ENCODE results near the gene CHCHD3. TPM values are rescaled to one million over a fixed set of nuclear protein-coding genes. Genes with fewer than 3 reads are reported as not detected.

The CHCHD3 gene
- total RNA-seq, 1 donor from 2014 or later: 71.0 TPM

DNA sequence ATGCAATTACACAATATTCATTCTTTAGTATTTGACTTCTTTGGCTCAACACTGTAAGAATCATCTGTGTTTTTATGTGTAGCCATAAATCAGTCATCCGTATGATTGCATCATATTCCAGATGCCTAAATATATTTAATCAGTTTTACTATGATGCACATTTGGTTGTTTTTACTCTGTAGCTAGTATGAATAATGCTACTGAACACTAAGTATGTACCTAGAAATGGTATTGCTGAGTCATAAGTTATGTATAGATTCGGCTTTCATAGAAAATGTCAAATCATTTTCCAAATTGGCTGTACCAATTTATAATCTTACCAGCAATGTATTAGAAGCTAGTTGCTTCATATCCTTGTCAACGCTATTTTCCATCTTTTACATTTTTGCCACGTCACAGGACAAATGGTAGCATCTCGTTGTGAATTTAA is 308.3 kb downstream of the CHCHD3 start:
- Mint-ChIP-seq H3K4me3 (no peak overlapping the region), H3K27me3 (peaks cover 6% of the 10 kb centered on the region), H3K27ac (no peak overlapping the region), H3K36me3 (peaks cover 4% of the 10 kb centered on the region), H3K4me1 (ENCODE audit: unreplicated experiment) (no peaks in the 10 kb centered on the region), H3K9me3 (peaks cover 17% of the 10 kb centered on the region)
- TF ChIP-seq CTCF (conservative IDR thresholded peaks at IDR 0.05): no peak
- DNase-seq (ENCODE audit: extremely low spot score, unreplicated experiment): no peak

GRCh38 chr7:132771301-132771730 is 310.6 kb downstream of the CHCHD3 start:
- Mint-ChIP-seq H3K9me3 (peaks cover 12% of the 10 kb centered on the region), H3K4me3 (no peak overlapping the region), H3K27ac (no peak overlapping the region), H3K36me3 (no peaks in the 10 kb centered on the region), H3K27me3 (peaks cover 5% of the 10 kb centered on the region), H3K4me1 (ENCODE audit: unreplicated experiment) (no peaks in the 10 kb centered on the region)
- DNase-seq (ENCODE audit: extremely low spot score, unreplicated experiment): no peak
- TF ChIP-seq CTCF (conservative IDR thresholded peaks at IDR 0.05): no peak

DNA sequence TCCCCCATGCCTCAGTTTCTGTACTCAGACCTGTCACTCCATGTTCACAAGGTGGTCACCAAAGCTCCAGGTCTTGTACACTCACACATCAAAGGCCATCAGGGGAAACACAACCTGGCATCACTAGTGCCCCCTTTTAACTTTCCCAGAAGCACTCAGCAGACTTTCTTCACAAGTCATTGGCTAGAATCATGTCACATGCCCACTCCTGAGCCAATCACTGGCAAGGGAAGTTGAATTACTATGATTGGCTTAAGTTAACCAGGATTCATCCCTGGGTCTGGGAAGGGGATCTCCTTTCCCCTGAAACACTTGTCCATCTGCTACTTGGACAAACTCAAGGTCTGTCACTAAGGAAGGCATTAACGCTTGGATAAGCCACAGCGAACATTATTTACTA is 311.8 kb downstream of the CHCHD3 start:
- H3K36me3 Mint-ChIP-seq: no peaks in the 10 kb centered on the region
- no peak overlapping the region for H3K27ac Mint-ChIP-seq
- TF ChIP-seq CTCF (conservative IDR thresholded peaks at IDR 0.05): no peak
- no peak for DNase-seq (ENCODE audit: extremely low spot score, unreplicated experiment)
- peaks cover 5% of the 10 kb centered on the region for H3K27me3 Mint-ChIP-seq
- H3K4me1 Mint-ChIP-seq (ENCODE audit: unreplicated experiment): no peaks in the 10 kb centered on the region
- peaks cover 12% of the 10 kb centered on the region for H3K9me3 Mint-ChIP-seq
- no peak overlapping the region for H3K4me3 Mint-ChIP-seq

- Mint-ChIP-seq H3K36me3 (no peaks in the 10 kb centered on the region), H3K4me1 (ENCODE audit: unreplicated experiment) (no peaks in the 10 kb centered on the region), H3K27ac (no peak overlapping the region), H3K4me3 (no peak overlapping the region), H3K27me3 (peaks cover 5% of the 10 kb centered on the region), H3K9me3 (peaks cover 12% of the 10 kb centered on the region)
- no peak for TF ChIP-seq CTCF (conservative IDR thresholded peaks at IDR 0.05)
- DNase-seq (ENCODE audit: extremely low spot score, unreplicated experiment): no peak
These were observed 312.6 kb downstream of the CHCHD3 start for GRCh38 chr7:132769280-132769679.

DNA sequence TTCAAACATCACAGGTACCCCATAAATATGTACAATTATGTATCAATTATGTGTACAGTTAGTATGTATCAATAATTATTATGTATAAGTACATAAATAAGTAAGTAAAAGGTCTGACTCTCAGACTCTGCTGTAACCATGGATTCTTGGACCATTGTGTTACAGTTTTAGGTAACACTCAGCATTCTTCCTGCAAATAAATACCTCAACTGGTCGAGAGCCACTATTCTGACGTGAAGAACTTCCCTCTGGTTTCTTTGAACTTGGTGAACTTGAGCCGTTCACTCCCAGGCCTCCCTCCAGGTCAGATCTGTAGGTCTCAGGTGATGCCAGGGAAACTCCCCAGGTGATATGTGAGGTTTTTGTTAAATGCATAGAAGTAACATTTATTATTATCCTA is 313.8 kb downstream of the CHCHD3 start:
- no peak overlapping the region for H3K4me3 Mint-ChIP-seq
- peaks cover 12% of the 10 kb centered on the region for H3K9me3 Mint-ChIP-seq
- H3K27me3 Mint-ChIP-seq: peaks cover 8% of the 10 kb centered on the region
- H3K27ac Mint-ChIP-seq: no peak overlapping the region
- no peaks in the 10 kb centered on the region for H3K36me3 Mint-ChIP-seq
- no peak for DNase-seq (ENCODE audit: extremely low spot score, unreplicated experiment)
- no peak for TF ChIP-seq CTCF (conservative IDR thresholded peaks at IDR 0.05)
- no peaks in the 10 kb centered on the region for H3K4me1 Mint-ChIP-seq (ENCODE audit: unreplicated experiment)

DNA sequence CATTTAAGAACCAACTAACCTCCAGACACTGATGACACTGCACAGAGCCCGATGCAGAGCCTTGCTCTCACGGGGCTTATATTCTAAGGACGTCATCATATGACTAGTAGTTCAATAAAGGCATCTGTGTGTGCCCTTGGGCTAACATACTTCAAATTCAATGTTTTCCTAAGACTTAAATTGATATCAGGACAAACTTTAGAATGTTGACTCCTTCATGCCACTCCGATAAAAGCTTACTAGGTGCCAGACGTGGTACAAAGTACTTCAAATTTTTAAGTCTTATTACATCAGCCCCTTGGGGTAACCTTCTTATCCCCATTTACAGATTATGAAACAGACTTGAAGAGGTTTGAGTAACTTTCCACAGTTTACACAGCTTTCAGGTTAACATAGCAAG is 314.5 kb downstream of the CHCHD3 start:
- DNase-seq (ENCODE audit: extremely low spot score, unreplicated experiment): no peak
- TF ChIP-seq CTCF (conservative IDR thresholded peaks at IDR 0.05): no peak
- H3K27ac Mint-ChIP-seq: no peak overlapping the region
- no peaks in the 10 kb centered on the region for H3K36me3 Mint-ChIP-seq
- no peaks in the 10 kb centered on the region for H3K4me1 Mint-ChIP-seq (ENCODE audit: unreplicated experiment)
- H3K9me3 Mint-ChIP-seq: peaks cover 12% of the 10 kb centered on the region
- peaks cover 8% of the 10 kb centered on the region for H3K27me3 Mint-ChIP-seq
- no peak overlapping the region for H3K4me3 Mint-ChIP-seq
